Stimulated activated effector memory CD8-positive, alpha-beta T cell treated with anti-CD3 and anti-CD28 coated beads, Interleukin-12 subunit alpha, Interleukin-12 subunit beta, amount 100 ng/mL, for 72 hours (primary cell): Measurements from ENCODE around the gene HAPLN1.

Experiments
- ATAC-seq: fragments of 150-1000 bp; cut with Tn5 transposase; 2 replicates; pipeline ENCODE4 v1.10.0; 2021
- DNase-seq, 2 donors: peaks; one replicate each; pipeline ENCODE4 v3.0.0; 2021 to 2022; ENCODE audit warnings: low spot score in 2 of 2
- H3K27ac Mint-ChIP-seq: one replicate; pipeline ENCODE4 v1.8.0; 2022; ENCODE audit warnings: mild to moderate bottlenecking, mixed read lengths
- H3K36me3 Mint-ChIP-seq: one replicate; pipeline ENCODE4 v1.8.0; 2022; ENCODE audit warnings: mild to moderate bottlenecking, mixed read lengths
- H3K4me1 Mint-ChIP-seq: one replicate; pipeline ENCODE4 v1.8.0; 2022; ENCODE audit warnings: mixed read lengths
- H3K4me3 Mint-ChIP-seq: one replicate; pipeline ENCODE4 v1.8.0; 2022; ENCODE audit warnings: mild to moderate bottlenecking, mixed read lengths
- H3K9me3 Mint-ChIP-seq: one replicate; pipeline ENCODE4 v1.8.0; 2022; ENCODE audit warnings: mixed read lengths

HAPLN1 gene

DNA sequence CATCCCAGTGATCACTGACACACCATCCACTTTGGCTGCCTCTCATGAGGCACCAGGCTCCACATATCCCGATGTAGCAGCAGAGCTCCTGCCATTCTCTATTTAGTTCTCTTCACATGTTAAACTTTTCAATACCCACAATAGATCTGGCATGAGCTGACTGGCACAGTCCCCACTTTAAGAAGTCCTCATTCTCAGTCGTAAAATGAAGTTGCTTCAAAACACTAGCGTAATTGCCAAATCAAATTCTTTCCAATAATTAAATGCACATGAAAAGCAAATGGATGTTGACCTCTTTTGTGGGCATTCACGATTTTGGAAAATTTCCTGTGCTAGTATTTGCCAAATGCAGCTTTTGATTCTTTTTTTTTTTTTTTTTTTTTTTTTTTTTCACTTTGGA is 32.4 kb downstream of the HAPLN1 start:
- Mint-ChIP-seq H3K4me1 (no peaks in the 10 kb centered on the region), H3K27ac (no peak overlapping the region), H3K36me3 (no peaks in the 10 kb centered on the region), H3K9me3 (no peaks in the 10 kb centered on the region), H3K4me3 (no peak overlapping the region)
- ATAC-seq (no peak), DNase-seq (no peak)

- H3K4me3 Mint-ChIP-seq: no peak overlapping the region
- no peaks in the 10 kb centered on the region for H3K36me3 Mint-ChIP-seq
- no peaks in the 10 kb centered on the region for H3K9me3 Mint-ChIP-seq
Measured at GRCh38 chr5:83687124-83687619, 33.5 kb downstream of the HAPLN1 start.

DNA sequence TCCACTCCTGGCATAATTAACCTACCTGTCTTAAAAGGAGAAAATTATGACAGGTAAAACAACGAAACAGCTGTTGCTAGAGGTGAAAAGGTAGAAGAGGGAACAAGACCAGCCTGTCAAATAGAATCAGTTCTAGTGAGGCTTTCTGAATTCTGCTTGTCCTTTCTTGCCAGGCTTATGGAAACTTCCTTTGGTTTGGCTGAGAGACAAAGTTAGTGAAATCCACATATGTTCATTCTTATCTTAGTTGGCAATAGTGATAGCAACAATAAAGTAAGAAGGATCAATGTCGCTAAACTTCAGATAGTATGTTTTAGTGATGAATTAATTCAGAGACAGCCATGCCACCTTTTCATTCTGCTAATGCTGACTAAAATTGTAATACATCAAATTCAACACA is 34.4 kb downstream of the HAPLN1 start:
- Mint-ChIP-seq H3K27ac (no peak overlapping the region), H3K9me3 (no peaks in the 10 kb centered on the region), H3K4me1 (no peaks in the 10 kb centered on the region), H3K4me3 (no peak overlapping the region), H3K36me3 (no peaks in the 10 kb centered on the region)
- DNase-seq (no peak), ATAC-seq (no peak)

More at GRCh38 chr5:83687124-83687619, 33.5 kb downstream of the HAPLN1 start:
- DNase-seq: no peak
- ATAC-seq: no peak
- Mint-ChIP-seq H3K4me1 (no peaks in the 10 kb centered on the region), H3K27ac (no peak overlapping the region)

- no peaks in the 10 kb centered on the region for H3K9me3 Mint-ChIP-seq
- H3K4me1 Mint-ChIP-seq: no peaks in the 10 kb centered on the region
- DNase-seq (no peak), ATAC-seq (peak; percentile 24)
- no peak overlapping the region for H3K27ac Mint-ChIP-seq
- H3K36me3 Mint-ChIP-seq: no peaks in the 10 kb centered on the region
- no peak overlapping the region for H3K4me3 Mint-ChIP-seq
Measured at GRCh38 chr5:83683836-83684235, 36.8 kb downstream of the HAPLN1 start.

GRCh38 chr5:83672646-83673045 is 48.0 kb downstream of the HAPLN1 start:
- no peaks in the 10 kb centered on the region for H3K36me3 Mint-ChIP-seq
- DNase-seq (no peak), ATAC-seq (no peak)
- H3K27ac Mint-ChIP-seq: no peak overlapping the region
- H3K4me3 Mint-ChIP-seq: no peak overlapping the region
- H3K4me1 Mint-ChIP-seq: no peaks in the 10 kb centered on the region
- peaks cover 4% of the 10 kb centered on the region for H3K9me3 Mint-ChIP-seq

DNA sequence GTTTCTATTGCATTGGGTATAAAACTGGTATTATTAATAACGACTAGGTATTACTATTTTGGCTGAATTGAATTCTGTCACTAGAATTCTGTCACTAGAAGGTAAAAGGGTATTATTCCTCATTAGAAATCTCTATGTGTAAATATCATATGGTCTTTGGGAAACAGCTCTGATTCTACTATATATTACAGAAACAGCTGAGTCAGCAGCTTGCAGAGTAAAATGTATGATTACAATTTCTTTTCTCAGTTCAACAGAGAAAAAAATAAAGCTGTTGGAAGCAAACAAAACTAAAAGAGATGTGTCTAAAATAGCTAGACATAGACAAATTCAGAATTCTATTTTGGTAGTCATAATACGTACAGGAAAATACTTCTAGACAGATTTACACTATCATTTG is 48.5 kb downstream of the HAPLN1 start:
- no peak overlapping the region for H3K4me3 Mint-ChIP-seq
- no peak overlapping the region for H3K27ac Mint-ChIP-seq
- ATAC-seq: no peak
- H3K36me3 Mint-ChIP-seq: no peaks in the 10 kb centered on the region
- no peak for DNase-seq
- peaks cover 4% of the 10 kb centered on the region for H3K9me3 Mint-ChIP-seq
- no peaks in the 10 kb centered on the region for H3K4me1 Mint-ChIP-seq

DNA sequence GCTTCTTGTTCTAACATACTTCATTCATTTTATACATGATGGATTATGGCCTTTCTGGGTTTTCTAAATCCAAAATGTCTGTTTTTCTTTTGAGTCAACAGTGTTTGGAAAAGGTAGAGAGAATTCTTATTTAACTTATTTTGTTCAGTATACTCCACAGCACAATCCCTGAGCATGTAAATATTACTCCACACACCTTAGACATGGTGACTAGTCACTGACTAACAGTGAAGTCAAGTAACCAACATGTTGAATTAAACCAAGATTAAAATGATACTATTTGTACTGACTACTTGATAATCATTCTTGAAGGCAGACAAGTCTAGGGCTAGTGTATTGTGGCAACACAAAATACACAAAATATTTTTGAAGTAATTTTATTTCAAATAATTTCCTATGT is 55.0 kb downstream of the HAPLN1 start:
- Mint-ChIP-seq H3K4me1 (no peaks in the 10 kb centered on the region), H3K36me3 (no peaks in the 10 kb centered on the region), H3K9me3 (peaks cover 4% of the 10 kb centered on the region), H3K27ac (no peak overlapping the region), H3K4me3 (no peak overlapping the region)
- ATAC-seq (no peak), DNase-seq (no peak)

- no peak overlapping the region for H3K27ac Mint-ChIP-seq
- H3K9me3 Mint-ChIP-seq: no peaks in the 10 kb centered on the region
- H3K4me1 Mint-ChIP-seq: no peaks in the 10 kb centered on the region
- no peak overlapping the region for H3K4me3 Mint-ChIP-seq
- ATAC-seq: no peak
- no peaks in the 10 kb centered on the region for H3K36me3 Mint-ChIP-seq
- DNase-seq: no peak
Measured at GRCh38 chr5:83662558-83662957, 58.1 kb downstream of the HAPLN1 start.

DNA sequence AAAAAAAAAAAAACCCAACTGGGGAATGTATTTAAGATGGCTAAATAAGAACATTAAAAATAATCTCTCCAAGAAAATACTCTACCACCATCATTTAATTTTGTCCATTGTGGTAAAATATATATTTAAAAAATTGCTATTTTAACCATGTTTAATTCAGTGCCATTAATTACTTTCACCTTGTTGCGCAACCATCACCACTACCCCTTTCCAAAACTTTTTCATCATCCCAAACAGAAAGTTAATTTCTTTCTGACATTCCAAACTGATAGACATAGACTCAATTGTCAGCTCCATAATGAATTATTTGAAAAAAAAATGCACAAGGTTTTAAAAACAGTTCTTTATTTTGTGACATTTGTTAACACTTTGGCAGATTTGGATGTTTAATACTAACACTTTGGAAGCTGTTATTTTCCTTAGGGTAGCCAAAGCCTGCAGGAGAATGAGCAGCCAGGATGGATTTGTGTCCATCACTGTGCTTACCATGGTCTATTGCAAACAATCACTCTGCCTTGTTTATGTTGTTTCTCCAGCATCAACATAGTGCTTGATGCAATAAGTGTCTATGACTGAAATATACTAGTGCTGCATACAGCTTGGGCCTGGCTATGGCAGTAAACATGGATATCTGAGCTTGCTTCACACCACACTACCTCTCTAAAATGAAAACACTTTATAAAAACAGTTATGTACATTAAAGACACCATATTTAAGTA is 62.7 kb downstream of the HAPLN1 start:
- Mint-ChIP-seq H3K4me3 (no peak overlapping the region), H3K36me3 (no peaks in the 10 kb centered on the region), H3K27ac (no peak overlapping the region), H3K9me3 (no peaks in the 10 kb centered on the region), H3K4me1 (no peaks in the 10 kb centered on the region)
- ATAC-seq (no peak), DNase-seq (no peak)

DNA sequence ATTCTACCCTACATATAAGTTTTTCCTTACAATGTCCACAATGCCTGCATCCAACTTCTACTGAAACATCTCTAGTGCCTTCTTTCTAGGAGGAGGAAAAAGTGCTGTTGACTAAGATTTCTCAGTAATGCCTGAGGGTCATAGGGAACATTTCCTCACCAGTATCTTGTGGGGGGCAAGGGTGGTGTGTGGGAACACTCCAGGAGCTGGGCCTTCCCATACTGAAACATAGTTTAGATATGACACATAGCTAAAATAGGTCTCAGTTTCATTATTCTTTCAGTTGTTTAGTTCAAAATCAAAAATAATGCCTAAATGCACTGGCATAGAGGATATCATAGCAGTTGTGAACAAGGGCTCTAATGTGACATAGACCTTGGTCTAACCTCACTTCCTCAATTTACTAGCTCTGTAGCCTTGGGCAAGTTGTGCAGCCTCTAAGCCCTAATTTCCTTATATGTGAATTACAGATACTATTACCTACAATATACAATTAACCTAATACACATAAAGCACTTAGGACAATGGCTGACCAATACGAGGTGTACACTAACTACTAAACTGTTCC is 66.1 kb downstream of the HAPLN1 start:
- DNase-seq: no peak

GRCh38 chr5:83653669-83654068 is 67.0 kb downstream of the HAPLN1 start:
- no peak for ATAC-seq
- Mint-ChIP-seq H3K9me3 (no peaks in the 10 kb centered on the region), H3K27ac (no peak overlapping the region), H3K36me3 (no peaks in the 10 kb centered on the region), H3K4me1 (no peaks in the 10 kb centered on the region), H3K4me3 (no peak overlapping the region)
- DNase-seq: no peak

More for the DNA sequence above, 66.1 kb downstream of the HAPLN1 start:
- Mint-ChIP-seq H3K9me3 (no peaks in the 10 kb centered on the region), H3K4me1 (no peaks in the 10 kb centered on the region), H3K4me3 (no peak overlapping the region), H3K36me3 (no peaks in the 10 kb centered on the region), H3K27ac (no peak overlapping the region)
- no peak for ATAC-seq

- ATAC-seq: no peak
- Mint-ChIP-seq H3K9me3 (no peaks in the 10 kb centered on the region), H3K4me1 (no peaks in the 10 kb centered on the region), H3K4me3 (no peak overlapping the region), H3K36me3 (no peaks in the 10 kb centered on the region), H3K27ac (no peak overlapping the region)
- no peak for DNase-seq
Measured at GRCh38 chr5:83645936-83646335, 74.7 kb downstream of the HAPLN1 start.

DNA sequence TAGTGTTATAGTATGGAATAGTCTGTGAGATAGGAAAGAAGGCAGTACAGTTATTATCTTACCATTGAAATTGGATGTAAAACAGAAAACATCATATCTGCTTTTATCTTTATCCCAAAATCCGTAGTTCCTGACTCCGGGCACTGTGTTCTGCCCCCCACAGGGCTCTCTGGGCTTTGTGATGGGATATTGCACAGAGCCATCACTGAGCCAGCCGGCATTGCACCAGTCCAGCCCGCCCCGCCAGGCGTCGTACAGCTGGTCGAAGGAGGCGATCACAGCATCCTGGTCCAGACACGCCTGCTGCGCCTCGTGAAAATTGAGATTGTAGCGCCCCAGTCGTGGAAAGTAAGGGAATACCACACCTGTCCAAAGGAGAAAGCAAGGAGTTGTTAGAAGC is 76.4 kb downstream of the HAPLN1 start:
- no peak overlapping the region for H3K27ac Mint-ChIP-seq
- no peak for DNase-seq
- no peaks in the 10 kb centered on the region for H3K36me3 Mint-ChIP-seq
- no peak for ATAC-seq
- H3K9me3 Mint-ChIP-seq: no peaks in the 10 kb centered on the region
- no peaks in the 10 kb centered on the region for H3K4me1 Mint-ChIP-seq
- no peak overlapping the region for H3K4me3 Mint-ChIP-seq

DNA sequence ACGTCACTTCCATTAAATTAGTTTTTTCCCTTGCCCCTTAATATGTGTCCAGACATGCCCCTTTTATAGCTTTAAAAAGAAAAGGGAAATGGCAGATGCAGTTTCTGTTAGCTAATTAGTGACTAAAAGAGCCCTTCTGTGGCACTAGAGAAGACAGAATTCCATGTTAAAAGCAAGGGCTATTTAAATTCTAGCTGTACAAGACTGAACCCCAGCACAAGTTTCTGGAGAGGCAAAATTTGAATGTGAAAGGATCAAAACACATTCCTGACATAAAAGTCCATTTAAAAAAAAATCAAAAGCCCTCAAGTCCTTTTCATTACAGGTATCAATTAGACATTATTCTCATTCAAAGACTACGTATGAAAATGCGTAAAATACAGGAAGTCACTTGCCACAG is 78.7 kb downstream of the HAPLN1 start:
- Mint-ChIP-seq H3K9me3 (no peaks in the 10 kb centered on the region), H3K4me1 (no peaks in the 10 kb centered on the region), H3K36me3 (no peaks in the 10 kb centered on the region), H3K27ac (no peak overlapping the region), H3K4me3 (no peak overlapping the region)
- DNase-seq: no peak
- no peak for ATAC-seq

DNA sequence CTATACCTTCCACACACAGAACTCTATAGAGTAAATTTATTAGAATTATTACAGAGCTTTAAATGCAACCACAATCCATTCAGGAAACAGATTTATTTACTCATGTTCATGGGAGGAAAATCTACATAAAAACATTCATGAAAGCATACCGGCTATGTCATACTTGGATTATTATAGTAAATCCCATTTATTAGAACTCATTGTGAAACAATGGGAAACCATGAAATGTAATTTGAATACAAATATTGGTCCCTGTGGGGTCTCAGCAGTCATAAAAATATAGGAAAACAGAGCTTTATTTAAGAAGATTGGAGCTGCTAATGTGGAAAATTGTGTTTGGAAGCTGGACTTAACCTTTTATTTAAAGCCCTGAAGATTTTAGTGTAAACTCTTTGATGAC is 80.7 kb downstream of the HAPLN1 start:
- no peaks in the 10 kb centered on the region for H3K9me3 Mint-ChIP-seq
- no peak for DNase-seq
- H3K4me3 Mint-ChIP-seq: no peak overlapping the region
- H3K27ac Mint-ChIP-seq: no peak overlapping the region
- no peaks in the 10 kb centered on the region for H3K4me1 Mint-ChIP-seq
- no peaks in the 10 kb centered on the region for H3K36me3 Mint-ChIP-seq
- no peak for ATAC-seq

- Mint-ChIP-seq H3K27ac (no peak overlapping the region), H3K4me1 (no peaks in the 10 kb centered on the region), H3K9me3 (no peaks in the 10 kb centered on the region), H3K36me3 (no peaks in the 10 kb centered on the region), H3K4me3 (no peak overlapping the region)
- DNase-seq: no peak
- ATAC-seq: no peak
Measured at GRCh38 chr5:83636156-83636555, 84.5 kb downstream of the HAPLN1 start.
